SIG-M5 treated with dmso at 0.1 percent for 504 hours (cell line): ENCODE results near the gene C10orf71.

ENCODE experiments used
- DNase-seq: peaks from one replicate; lab custom pipeline; 2025; ENCODE audit not compliant: unreplicated experiment; lab: John Stamatoyannopoulos, UW

C10orf71 gene

GRCh38 chr10:49374740-49375139 lies 75.8 kb downstream of the C10orf71 start:
- no peak for DNase-seq

- DNase-seq: no peak
Observed at GRCh38 chr10:49375611-49376010, 76.6 kb downstream of the C10orf71 start.
